ENCODE measurements around the gene R3HDM1. TPM values are rescaled to one million over a fixed set of nuclear protein-coding genes. Genes with fewer than 3 reads are reported as not detected.

The R3HDM1 gene
- total RNA-seq, 4 donors from 2014 or later = 13.4 to 23.8 (median 20.1) TPM

DNA sequence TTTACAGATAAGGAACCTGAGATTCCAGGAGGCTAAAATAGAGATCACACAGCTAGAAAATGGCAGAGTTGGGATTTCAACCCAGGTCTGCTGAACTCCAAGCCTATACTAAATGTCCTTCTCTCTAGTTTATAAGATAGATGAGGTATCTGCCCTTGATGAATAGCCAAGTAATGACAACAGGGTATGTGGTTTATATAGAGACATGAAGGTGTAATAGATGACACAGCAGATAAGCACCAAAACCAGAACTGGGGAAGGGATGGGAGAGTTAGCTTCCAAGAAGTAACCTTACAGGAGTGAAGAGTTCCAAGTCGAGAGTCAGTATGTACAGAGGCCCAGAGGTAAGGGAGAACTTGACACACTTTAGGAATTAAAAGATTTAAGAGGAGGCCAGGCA lies 105.7 kb downstream of the R3HDM1 start:
- intact Hi-C loops (cut with DNase I) = no loop called here
- no peak for TF ChIP-seq POLR2A (IDR thresholded peaks at IDR 0.05)
- TF ChIP-seq, protein P1, sequence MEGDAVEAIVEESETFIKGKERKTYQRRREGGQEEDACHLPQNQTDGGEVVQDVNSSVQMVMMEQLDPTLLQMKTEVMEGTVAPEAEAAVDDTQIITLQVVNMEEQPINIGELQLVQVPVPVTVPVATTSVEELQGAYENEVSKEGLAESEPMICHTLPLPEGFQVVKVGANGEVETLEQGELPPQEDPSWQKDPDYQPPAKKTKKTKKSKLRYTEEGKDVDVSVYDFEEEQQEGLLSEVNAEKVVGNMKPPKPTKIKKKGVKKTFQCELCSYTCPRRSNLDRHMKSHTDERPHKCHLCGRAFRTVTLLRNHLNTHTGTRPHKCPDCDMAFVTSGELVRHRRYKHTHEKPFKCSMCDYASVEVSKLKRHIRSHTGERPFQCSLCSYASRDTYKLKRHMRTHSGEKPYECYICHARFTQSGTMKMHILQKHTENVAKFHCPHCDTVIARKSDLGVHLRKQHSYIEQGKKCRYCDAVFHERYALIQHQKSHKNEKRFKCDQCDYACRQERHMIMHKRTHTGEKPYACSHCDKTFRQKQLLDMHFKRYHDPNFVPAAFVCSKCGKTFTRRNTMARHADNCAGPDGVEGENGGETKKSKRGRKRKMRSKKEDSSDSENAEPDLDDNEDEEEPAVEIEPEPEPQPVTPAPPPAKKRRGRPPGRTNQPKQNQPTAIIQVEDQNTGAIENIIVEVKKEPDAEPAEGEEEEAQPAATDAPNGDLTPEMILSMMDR (IDR thresholded peaks at IDR 0.05) = no peak
- Histone ChIP-seq H3K4me3 (no peak overlapping the region), H3K27me3 (no peaks in the 10 kb centered on the region), H3K36me3 (peaks cover 0 to 68% (median 0%) of the 10 kb centered on the region in 3 donors), H3K4me1 (no peaks in the 10 kb centered on the region), H3K27ac (no peak overlapping the region), H3K9me3 (no peaks in the 10 kb centered on the region)
- no peak for DNase-seq
- 75 to 85% methylated on average over 1 of the region's 1 CpG for WGBS, 2 donors

DNA sequence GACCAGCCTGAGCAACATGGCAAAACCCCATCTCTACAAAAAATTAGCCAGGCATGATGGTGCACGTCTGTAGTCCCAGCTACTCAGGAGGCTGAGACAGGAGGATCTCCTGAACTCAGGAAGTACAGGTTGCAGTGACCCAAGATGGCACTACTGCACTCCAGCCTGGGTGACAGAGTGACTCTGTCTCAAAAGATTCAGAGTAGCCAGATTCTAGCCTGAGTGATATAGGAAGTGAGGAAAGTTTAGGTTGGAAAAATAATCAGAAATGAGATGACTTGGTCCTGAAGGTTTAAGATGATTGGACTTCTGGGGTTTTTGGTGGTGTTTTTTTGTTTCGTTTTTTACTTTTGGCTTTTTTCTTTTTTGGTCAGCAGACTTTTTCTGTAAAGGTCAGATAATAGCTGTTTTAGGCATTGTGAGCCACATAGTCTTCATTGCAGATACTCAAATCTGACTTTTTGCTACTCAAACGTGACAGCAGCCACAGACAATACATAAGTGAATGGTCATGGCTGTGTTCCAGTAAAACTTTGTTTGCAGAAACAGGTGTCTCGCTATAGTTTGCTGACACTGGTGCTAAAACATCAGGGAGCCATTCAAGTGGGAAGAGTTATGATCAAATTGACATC lies 106.3 kb downstream of the R3HDM1 start:
- Histone ChIP-seq H3K36me3 (peaks cover 0 to 68% (median 0%) of the 10 kb centered on the region in 3 donors), H3K9me3 (no peaks in the 10 kb centered on the region), H3K4me3 (no peak overlapping the region), H3K4me1 (no peaks in the 10 kb centered on the region), H3K27me3 (no peaks in the 10 kb centered on the region), H3K27ac (no peak overlapping the region)
- intact Hi-C loops (cut with DNase I) = no loop called here
- TF ChIP-seq, protein P1 (IDR thresholded peaks at IDR 0.05) = no peak
- no peak for TF ChIP-seq POLR2A (IDR thresholded peaks at IDR 0.05)
- DNase-seq = no peak
- WGBS, 2 donors = 78 to 86% methylated on average over 3 to 4 of the region's 4 CpGs

DNA sequence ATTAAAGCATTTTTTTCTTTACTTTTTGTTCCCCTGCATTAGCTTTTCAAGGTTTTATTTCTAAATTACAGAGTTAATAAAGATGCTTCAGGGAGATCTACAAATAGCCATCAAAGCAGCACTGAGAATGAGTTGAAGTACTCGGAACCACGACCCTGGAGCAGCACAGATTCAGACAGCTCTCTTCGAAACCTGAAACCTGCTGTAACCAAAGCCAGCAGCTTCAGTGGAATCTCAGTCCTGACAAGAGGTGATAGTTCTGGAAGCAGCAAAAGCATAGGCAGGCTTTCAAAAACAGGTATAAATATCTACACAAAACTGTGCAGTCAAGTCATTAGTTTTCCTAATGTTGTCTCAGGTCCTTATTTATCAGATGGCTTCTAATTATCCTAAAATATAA lies 107.5 kb downstream of the R3HDM1 start:
- TF ChIP-seq POLR2A (IDR thresholded peaks at IDR 0.05) = no peak
- TF ChIP-seq, protein P1 (IDR thresholded peaks at IDR 0.05) = no peak
- H3K4me3 ChIP-seq = no peak overlapping the region
- DNase-seq = no peak
- 87 to 90% methylated on average over 3 of the region's 3 CpGs for WGBS, 2 donors
- no peak overlapping the region for H3K27ac ChIP-seq
- peaks cover 0 to 70% (median 0%) of the 10 kb centered on the region in 3 donors for H3K36me3 ChIP-seq
- intact Hi-C loops (cut with DNase I) = no loop called here
- H3K27me3 ChIP-seq = no peaks in the 10 kb centered on the region
- H3K9me3 ChIP-seq = no peaks in the 10 kb centered on the region
- no peaks in the 10 kb centered on the region for H3K4me1 ChIP-seq

DNA sequence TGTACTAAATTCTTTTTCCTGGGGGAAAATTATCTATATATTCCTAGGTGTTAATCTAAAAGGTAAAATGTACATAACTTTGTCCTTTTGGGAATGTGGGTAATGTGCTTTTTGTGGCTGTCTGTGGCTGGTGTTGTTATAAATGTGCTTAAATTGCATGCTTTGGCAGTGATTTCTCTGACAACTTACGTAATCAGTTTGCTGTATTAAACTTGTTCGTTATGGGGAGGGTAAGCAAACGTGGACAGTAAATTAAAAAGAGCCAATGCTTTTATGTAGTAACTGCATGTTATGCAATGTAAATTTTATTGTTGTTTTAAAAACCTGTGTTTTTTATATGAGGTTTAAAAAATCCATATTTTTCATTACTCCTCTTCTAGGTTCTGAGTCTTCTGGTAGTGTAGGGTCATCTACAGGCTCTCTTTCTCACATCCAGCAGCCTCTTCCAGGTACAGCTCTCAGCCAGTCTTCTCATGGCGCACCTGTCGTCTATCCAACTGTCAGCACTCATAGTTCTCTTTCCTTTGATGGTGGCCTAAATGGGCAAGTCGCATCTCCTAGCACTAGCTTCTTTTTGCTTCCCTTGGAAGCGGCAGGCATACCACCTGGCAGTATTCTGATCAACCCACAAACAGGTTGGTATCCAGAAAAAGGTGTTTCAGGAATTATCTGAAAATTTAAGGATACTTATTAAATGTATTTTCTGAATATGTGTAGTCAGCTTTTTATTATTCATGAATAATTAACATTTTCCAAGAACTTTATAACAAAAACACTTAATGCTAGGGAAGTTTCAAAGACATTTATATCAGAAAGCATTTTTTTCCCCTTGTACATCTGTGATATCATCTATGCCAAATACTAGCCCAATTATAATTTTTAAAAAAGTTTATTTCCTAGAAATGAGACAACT lies 110.1 kb downstream of the R3HDM1 start:
- intact Hi-C loops (cut with DNase I) = no loop called here
- Histone ChIP-seq H3K27ac (no peak overlapping the region), H3K27me3 (no peaks in the 10 kb centered on the region), H3K9me3 (no peaks in the 10 kb centered on the region), H3K4me1 (no peaks in the 10 kb centered on the region), H3K36me3 (peaks cover 0 to 77% (median 6%) of the 10 kb centered on the region in 3 donors), H3K4me3 (no peak overlapping the region)
- TF ChIP-seq, protein P1 (IDR thresholded peaks at IDR 0.05) = no peak
- TF ChIP-seq POLR2A (IDR thresholded peaks at IDR 0.05) = no peak
- DNase-seq = no peak
- WGBS, 2 donors = 90 to 97% methylated on average over 7 of the region's 7 CpGs

All from esophagus squamous epithelium (tissue), 5 donors.